Measurements from ENCODE around the gene ASF1A. TPM values are rescaled to one million over a fixed set of nuclear protein-coding genes. Genes with fewer than 3 reads are reported as not detected.

The ASF1A gene
- total and polyA plus RNA-seq, 10 of the 15 experiments (the other 5 are each of a cell fraction or from before 2014, with no cell fraction given) = 23.7 to 103 (median 31.5) TPM

DNA sequence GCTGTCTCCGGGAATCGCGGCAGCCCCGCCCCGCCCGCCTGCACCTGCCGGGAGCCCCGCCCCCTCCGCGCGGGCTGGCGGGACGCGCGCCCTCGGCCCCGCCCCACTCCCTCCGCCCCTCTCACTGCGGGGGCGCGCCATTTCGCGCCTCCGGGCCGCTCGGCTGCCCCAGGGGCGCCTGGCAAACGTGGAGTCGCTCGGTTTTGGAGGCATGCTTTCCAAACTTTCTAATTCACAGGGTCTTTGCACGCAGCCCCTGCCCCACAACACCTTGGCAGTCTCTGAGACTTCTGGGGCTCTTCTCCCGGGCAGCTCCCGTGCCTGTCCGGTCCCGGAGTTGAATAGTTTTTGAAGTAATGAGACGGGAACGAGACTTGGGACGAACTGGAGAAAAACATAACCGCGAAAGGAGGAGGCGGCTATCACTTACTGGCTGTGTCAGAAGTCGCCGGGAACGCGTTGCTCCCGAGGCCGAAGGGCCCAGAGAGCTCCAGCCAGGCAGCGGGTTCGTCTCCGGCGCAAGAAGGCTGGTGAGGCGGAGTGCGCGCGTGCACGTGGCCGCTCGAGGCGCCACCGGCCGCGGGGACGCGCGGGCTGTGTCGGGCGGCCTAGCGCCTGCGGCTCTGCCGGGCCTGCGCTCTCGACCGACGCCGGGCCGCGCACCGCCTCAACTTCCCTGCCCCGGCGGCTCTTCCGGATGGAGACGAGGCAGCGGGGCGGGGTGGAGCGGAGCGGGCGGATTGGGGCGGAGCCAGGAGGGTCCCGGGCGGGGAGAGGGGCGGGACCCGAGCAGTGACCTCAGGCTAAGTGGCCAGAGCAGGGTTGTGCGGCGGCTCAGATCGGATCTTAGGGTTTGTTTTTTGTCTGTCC lies 40.7 kb downstream of the ASF1A start, which contains the start of gene MCM9 (continued):
- TF ChIP-seq NR2C1 (IDR thresholded peaks at IDR 0.05) (0 out of 2 replicates have a peak, but pooled peaks have one; percentile 30), JUNB (IDR thresholded peaks at IDR 0.05) (no peak), RB1 (IDR thresholded peaks at IDR 0.05; ENCODE audit: borderline replicate concordance) (peak; percentile 90), NRF1 (conservative IDR thresholded peaks at IDR 0.05; ENCODE audit: low read depth, low read length) (no peak), SIN3A (IDR thresholded peaks at IDR 0.05; ENCODE audit: low read depth, low read length) (peak; percentile 62; the same call in 1 of the 2 replicates), POLR2A (IDR thresholded peaks at IDR 0.05; ENCODE audit: low read depth, low read length) (peak; percentile 79), BHLHE40 (IDR thresholded peaks at IDR 0.05; ENCODE audit: borderline replicate concordance in 1 of 2, low read depth in 2 of 2, low read length in 1 of 2) (peak; percentile 13 to 84; a peak in 2 of 4 replicates), RFX5 (IDR thresholded peaks at IDR 0.05; ENCODE audit: low read depth, low read length) (no peak), PML (IDR thresholded peaks at IDR 0.05; ENCODE audit: low read length) (no peak), MEF2A (IDR thresholded peaks at IDR 0.05; ENCODE audit: insufficient read depth, low read depth, low read length) (no peak), FOS (IDR thresholded peaks at IDR 0.05; ENCODE audit: borderline replicate concordance, extremely low read depth, insufficient read length) (no peak), LARP7 (IDR thresholded peaks at IDR 0.05) (peak; percentile 81), SPI1 (IDR thresholded peaks at IDR 0.05; ENCODE audit: borderline replicate concordance, insufficient read depth, low read depth, low read length) (peak; percentile 32; the same call in 1 of the 2 replicates), YY1 (IDR thresholded peaks at IDR 0.05; ENCODE audit: low read depth, low read length) (peak; percentile 77; the same call in 1 of the 2 replicates), ZNF384 (IDR thresholded peaks at IDR 0.05; ENCODE audit: borderline replicate concordance, low read depth, low read length) (no peak), BACH1 (IDR thresholded peaks at IDR 0.05; ENCODE audit: borderline replicate concordance) (peak; percentile 85; the same call in 1 of the 2 replicates), NFYB (IDR thresholded peaks at IDR 0.05; ENCODE audit: insufficient read depth, low read depth, low read length) (no peak), SRF (IDR thresholded peaks at IDR 0.05; ENCODE audit: low read depth in 2 of 2, low read length in 2 of 2) (no peak), SUZ12 (IDR thresholded peaks at IDR 0.05; ENCODE audit: unreplicated experiment) (no peak), DPF2 (IDR thresholded peaks at IDR 0.05) (peak; percentile 76; the same call in 1 of the 2 replicates), CREB1 (IDR thresholded peaks at IDR 0.05; ENCODE audit: low read depth) (no peak; the same call in 1 of the 2 replicates), SMC3 (IDR thresholded peaks at IDR 0.05; ENCODE audit: borderline replicate concordance, low read length) (no peak), ZNF207 (IDR thresholded peaks at IDR 0.05; ENCODE audit: borderline replicate concordance) (peak; percentile 78; the same call in 1 of the 2 replicates), STAT1 (conservative IDR thresholded peaks at IDR 0.05) (no peak)
- TF ChIP-seq, protein P1, sequence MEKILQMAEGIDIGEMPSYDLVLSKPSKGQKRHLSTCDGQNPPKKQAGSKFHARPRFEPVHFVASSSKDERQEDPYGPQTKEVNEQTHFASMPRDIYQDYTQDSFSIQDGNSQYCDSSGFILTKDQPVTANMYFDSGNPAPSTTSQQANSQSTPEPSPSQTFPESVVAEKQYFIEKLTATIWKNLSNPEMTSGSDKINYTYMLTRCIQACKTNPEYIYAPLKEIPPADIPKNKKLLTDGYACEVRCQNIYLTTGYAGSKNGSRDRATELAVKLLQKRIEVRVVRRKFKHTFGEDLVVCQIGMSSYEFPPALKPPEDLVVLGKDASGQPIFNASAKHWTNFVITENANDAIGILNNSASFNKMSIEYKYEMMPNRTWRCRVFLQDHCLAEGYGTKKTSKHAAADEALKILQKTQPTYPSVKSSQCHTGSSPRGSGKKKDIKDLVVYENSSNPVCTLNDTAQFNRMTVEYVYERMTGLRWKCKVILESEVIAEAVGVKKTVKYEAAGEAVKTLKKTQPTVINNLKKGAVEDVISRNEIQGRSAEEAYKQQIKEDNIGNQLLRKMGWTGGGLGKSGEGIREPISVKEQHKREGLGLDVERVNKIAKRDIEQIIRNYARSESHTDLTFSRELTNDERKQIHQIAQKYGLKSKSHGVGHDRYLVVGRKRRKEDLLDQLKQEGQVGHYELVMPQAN (conservative IDR thresholded peaks at IDR 0.05) = peak; percentile 71
- TF ChIP-seq, protein P2, sequence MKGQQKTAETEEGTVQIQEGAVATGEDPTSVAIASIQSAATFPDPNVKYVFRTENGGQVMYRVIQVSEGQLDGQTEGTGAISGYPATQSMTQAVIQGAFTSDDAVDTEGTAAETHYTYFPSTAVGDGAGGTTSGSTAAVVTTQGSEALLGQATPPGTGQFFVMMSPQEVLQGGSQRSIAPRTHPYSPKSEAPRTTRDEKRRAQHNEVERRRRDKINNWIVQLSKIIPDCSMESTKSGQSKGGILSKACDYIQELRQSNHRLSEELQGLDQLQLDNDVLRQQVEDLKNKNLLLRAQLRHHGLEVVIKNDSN (IDR thresholded peaks at IDR 0.05; ENCODE audit: borderline replicate concordance, extremely low read length, insufficient read depth, low read depth, low read length) = peak; percentile 54
- TF ChIP-seq, protein P3, sequence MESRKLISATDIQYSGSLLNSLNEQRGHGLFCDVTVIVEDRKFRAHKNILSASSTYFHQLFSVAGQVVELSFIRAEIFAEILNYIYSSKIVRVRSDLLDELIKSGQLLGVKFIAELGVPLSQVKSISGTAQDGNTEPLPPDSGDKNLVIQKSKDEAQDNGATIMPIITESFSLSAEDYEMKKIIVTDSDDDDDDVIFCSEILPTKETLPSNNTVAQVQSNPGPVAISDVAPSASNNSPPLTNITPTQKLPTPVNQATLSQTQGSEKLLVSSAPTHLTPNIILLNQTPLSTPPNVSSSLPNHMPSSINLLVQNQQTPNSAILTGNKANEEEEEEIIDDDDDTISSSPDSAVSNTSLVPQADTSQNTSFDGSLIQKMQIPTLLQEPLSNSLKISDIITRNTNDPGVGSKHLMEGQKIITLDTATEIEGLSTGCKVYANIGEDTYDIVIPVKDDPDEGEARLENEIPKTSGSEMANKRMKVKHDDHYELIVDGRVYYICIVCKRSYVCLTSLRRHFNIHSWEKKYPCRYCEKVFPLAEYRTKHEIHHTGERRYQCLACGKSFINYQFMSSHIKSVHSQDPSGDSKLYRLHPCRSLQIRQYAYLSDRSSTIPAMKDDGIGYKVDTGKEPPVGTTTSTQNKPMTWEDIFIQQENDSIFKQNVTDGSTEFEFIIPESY (IDR thresholded peaks at IDR 0.05) = no peak

All from GM12878 (cell line).